HepG2 (cell line): ENCODE data around the gene ARMC5. TPM values are rescaled to one million over a fixed set of nuclear protein-coding genes. Genes with fewer than 3 reads are reported as not detected.
A peak's percentile ranks its signal among the peaks of the same experiment; 100 is the strongest.

ENCODE experiments used
- AFF4 ChIP-seq: sonication (generic); formaldehyde crosslinking; IDR thresholded peaks from 2 replicates; pipeline ENCODE4 v1.4.0; 2020; ENCODE audit warnings: missing genetic modification reagents
- ARHGAP35 ChIP-seq: sonication (generic); formaldehyde crosslinking; IDR thresholded peaks from 2 replicates; pipeline ENCODE4 v1.9.0; 2022; ENCODE audit warnings: mild to moderate bottlenecking, inconsistent platforms, moderate library complexity, missing genetic modification reagents, borderline replicate concordance
- CENPX ChIP-seq: sonication (generic); formaldehyde crosslinking; IDR thresholded peaks from 2 replicates; pipeline ENCODE4 v1.9.0; 2021; ENCODE audit warnings: mild to moderate bottlenecking, missing genetic modification reagents, moderate library complexity
- GATAD2A ChIP-seq: IDR thresholded peaks from 2 replicates; pipeline ENCODE4 v1.6.1; 2016
- HOXA3 ChIP-seq: sonication (generic); formaldehyde crosslinking; IDR thresholded peaks from 2 replicates; pipeline ENCODE4 v1.5.0; 2020; ENCODE audit warnings: missing genetic modification reagents
- NAIF1 ChIP-seq: sonication (generic); formaldehyde crosslinking; IDR thresholded peaks from 2 replicates; pipeline ENCODE4 v1.5.0; 2020; ENCODE audit warnings: mild to moderate bottlenecking, missing genetic modification reagents, borderline replicate concordance
- NCOA1 ChIP-seq: sonication (generic); formaldehyde crosslinking; IDR thresholded peaks from 2 replicates; pipeline ENCODE4 v1.9.0; 2021; ENCODE audit warnings: missing genetic modification reagents
- NFE2L2 ChIP-seq: fragments of 150-350 bp; IDR thresholded peaks from 2 replicates; pipeline ENCODE4 v1.6.1; 2014; ENCODE audit warnings: low read length
- PAX8 ChIP-seq: sonication (generic); formaldehyde crosslinking; IDR thresholded peaks from 2 replicates; pipeline ENCODE4 v1.8.0; 2022; ENCODE audit warnings: mild to moderate bottlenecking, missing genetic modification reagents, borderline replicate concordance
- POLR2G ChIP-seq: fragments of 200-400 bp; formaldehyde crosslinking; IDR thresholded peaks from 2 replicates; pipeline ENCODE4 v1.6.1; 2018; ENCODE audit warnings: mild to moderate bottlenecking, low read depth, low read length, moderate library complexity
- PRPF4 ChIP-seq: fragments of 200-400 bp; formaldehyde crosslinking; IDR thresholded peaks from 2 replicates; pipeline ENCODE4 v1.6.1; 2016; ENCODE audit warnings: low read length, low read depth; ENCODE audit not compliant: poor library complexity, severe bottlenecking
- SRSF4 ChIP-seq: fragments of 200-400 bp; formaldehyde crosslinking; IDR thresholded peaks from one replicate; pipeline ENCODE4 v1.6.1; 2018; ENCODE audit warnings: mild to moderate bottlenecking, low read depth, low read length, moderate library complexity; ENCODE audit not compliant: poor library complexity, severe bottlenecking
- THYN1 ChIP-seq: sonication (generic); formaldehyde crosslinking; IDR thresholded peaks from 2 replicates; pipeline ENCODE4 v1.8.1; 2023; ENCODE audit warnings: low read depth, mild to moderate bottlenecking, moderate library complexity, missing genetic modification reagents, borderline replicate concordance
- TRAFD1 ChIP-seq: sonication (generic); formaldehyde crosslinking; IDR thresholded peaks from 2 replicates; pipeline ENCODE4 v1.5.1; 2020; ENCODE audit warnings: missing genetic modification reagents, mild to moderate bottlenecking, borderline replicate concordance
- ZFYVE20 ChIP-seq: sonication (generic); formaldehyde crosslinking; IDR thresholded peaks from 2 replicates; pipeline ENCODE4 v1.8.0; 2023; ENCODE audit warnings: low read depth, mild to moderate bottlenecking, moderate library complexity, missing genetic modification reagents, borderline replicate concordance
- ZHX1 ChIP-seq: sonication (generic); formaldehyde crosslinking; IDR thresholded peaks from 2 replicates; pipeline ENCODE4 v1.8.1; 2022; ENCODE audit warnings: low read depth, mild to moderate bottlenecking, missing genetic modification reagents
- ZNF34 ChIP-seq: sonication (generic); formaldehyde crosslinking; IDR thresholded peaks from 2 replicates; pipeline ENCODE4 v1.4.0; 2020; ENCODE audit warnings: mild to moderate bottlenecking, missing genetic modification reagents, borderline replicate concordance
- ZNF382 ChIP-seq: sonication (generic); formaldehyde crosslinking; IDR thresholded peaks from 2 replicates; pipeline ENCODE4 v1.5.0; 2020; ENCODE audit warnings: missing genetic modification reagents, mild to moderate bottlenecking, borderline replicate concordance
- ZNF576 ChIP-seq: sonication (generic); formaldehyde crosslinking; IDR thresholded peaks from 2 replicates; pipeline ENCODE4 v1.4.0; 2020; ENCODE audit warnings: mild to moderate bottlenecking, missing genetic modification reagents
- ZNF678 ChIP-seq: sonication (generic); formaldehyde crosslinking; IDR thresholded peaks from 2 replicates; pipeline ENCODE4 v1.4.0; 2020; ENCODE audit warnings: mild to moderate bottlenecking, missing genetic modification reagents
- ZNF772 ChIP-seq: sonication (generic); formaldehyde crosslinking; IDR thresholded peaks from 2 replicates; pipeline ENCODE4 v1.5.0; 2020; ENCODE audit warnings: mild to moderate bottlenecking, missing genetic modification reagents
- polyA plus RNA-seq, 8 experiments: library from polyadenylated mRNA; depleted of rRNA in 3 of 8; stranded (reverse) in 7 of 8; unstranded in 1 of 8; fragments of >200 nt; fragmentation: Illumina TruSeq in 4 of 8; extraction: Trizol in 4 of 8; gene quantifications; 2 replicates each; pipeline versions ENCODE4 v1.2.1 to v1.2.3, GENCODE V29; 2011 to 2016; ENCODE audit warnings: low read depth in 4 of 8, missing spikeins in 1 of 8, mixed read lengths in 1 of 8; ENCODE audit not compliant: insufficient read depth in 1 of 8
- total RNA-seq, 5 experiments: library from RNA; depleted of rRNA; stranded (reverse); fragments of >200 nt; fragmentation: Illumina TruSeq; extraction: Trizol; gene quantifications; 2 replicates each; pipeline ENCODE4 v1.2.3, GENCODE V29; 2016; ENCODE audit warnings: low read depth in 1 of 5

The ARMC5 gene
- total and polyA plus RNA-seq, 2 of the 13 experiments (the other 11 are each of a cell fraction or from before 2014, with no cell fraction given): 10.8 to 22.3 TPM

- no peak for TF ChIP-seq AFF4 (CRISPR knock-in tag)
- TF ChIP-seq ARHGAP35 (CRISPR knock-in tag): peak; percentile 50; the same call in 1 of the 2 replicates
- TF ChIP-seq HOXA3 (CRISPR knock-in tag): peak; percentile 78
- TF ChIP-seq NCOA1 (CRISPR knock-in tag): no peak
- no peak for TF ChIP-seq CENPX (CRISPR knock-in tag)
- no peak for TF ChIP-seq NFE2L2
- TF ChIP-seq ZNF772 (CRISPR knock-in tag): peak; percentile 50; the same call in 1 of the 2 replicates
- no peak for TF ChIP-seq THYN1 (CRISPR knock-in tag)
- TF ChIP-seq NAIF1 (CRISPR knock-in tag): no peak
- TF ChIP-seq PRPF4: no peak
- TF ChIP-seq ZNF678: no peak
- 0 out of 2 replicates have a peak, but pooled peaks have one; percentile 63 for TF ChIP-seq PAX8 (CRISPR knock-in tag)
- TF ChIP-seq ZNF382 (CRISPR knock-in tag): no peak
- TF ChIP-seq POLR2G: peak; percentile 66
- TF ChIP-seq ZHX1: no peak; the same call in none of the 2 replicates
- TF ChIP-seq TRAFD1: no peak
- no peak for TF ChIP-seq ZNF576 (CRISPR knock-in tag)
- no peak for TF ChIP-seq SRSF4
- TF ChIP-seq ZNF34 (CRISPR knock-in tag): no peak
- peak; percentile 66 for TF ChIP-seq GATAD2A (CRISPR knock-in tag)
- TF ChIP-seq ZFYVE20 (CRISPR knock-in tag): no peak
Measured at GRCh38 chr16:31484491-31485171, 25.3 kb downstream of the ARMC5 start (continued).
